ENCODE measurements around the gene ERFE. TPM values are rescaled to one million over a fixed set of nuclear protein-coding genes. Genes with fewer than 3 reads are reported as not detected.

Gene ERFE
- total RNA-seq, 2 donors from 2014 or later = 0.45 TPM; not detected in 1

DNA sequence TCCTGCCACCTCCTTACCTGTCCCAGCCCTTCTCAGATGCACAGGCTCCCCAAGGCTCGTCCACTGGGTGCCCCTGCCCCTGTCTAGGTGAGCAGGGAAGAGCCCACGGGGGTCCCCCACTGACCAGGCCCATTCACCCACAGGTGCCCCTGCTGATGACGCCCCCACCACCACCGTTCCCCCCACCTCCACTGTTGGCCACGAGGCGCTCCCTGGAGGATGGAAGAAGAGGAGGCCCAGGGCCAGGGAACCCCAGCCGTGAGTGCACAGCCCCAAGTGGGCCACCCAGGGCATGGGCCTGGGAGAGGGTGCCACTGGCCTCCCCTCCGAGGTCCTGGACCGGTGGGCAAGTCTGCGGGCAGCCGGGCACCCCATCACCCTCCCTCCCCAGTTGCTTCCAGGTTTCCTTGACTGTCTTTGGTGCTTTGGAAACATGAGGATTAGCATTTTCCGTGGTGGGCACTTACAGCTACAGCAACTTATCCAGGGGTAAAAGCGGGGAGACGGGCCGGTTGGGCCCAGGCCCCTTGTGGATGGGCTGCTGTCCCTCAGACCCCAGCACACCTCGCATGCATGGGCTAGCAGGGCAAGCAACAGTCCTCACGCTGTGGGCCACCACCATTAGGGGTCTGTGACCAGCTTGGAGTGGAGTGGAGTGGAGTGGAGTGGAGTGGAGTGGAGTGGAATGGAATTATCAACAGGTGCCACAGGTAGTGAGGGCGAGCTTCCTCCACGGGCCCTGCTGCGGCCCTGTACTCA, 33.5 kb upstream of the ERFE start:
- ATAC-seq = no peak
- DNase-seq = no peak

GRCh38 chr2:238126338-238126737, 32.4 kb upstream of the ERFE start:
- DNase-seq = no peak
- intact Hi-C loops (cut with DNase I, micrococcal nuclease) = no loop called here
- no peak for ATAC-seq

More for the DNA sequence above, 33.5 kb upstream of the ERFE start:
- intact Hi-C loops (cut with DNase I, micrococcal nuclease) = no loop called here

- no peak for DNase-seq
- no peak for ATAC-seq
- intact Hi-C loops (cut with DNase I, micrococcal nuclease) = no loop called here
These were observed 32.0 kb upstream of the ERFE start for GRCh38 chr2:238126775-238127164.

GRCh38 chr2:238127165-238128060, 31.4 kb upstream of the ERFE start:
- DNase-seq (no peak), ATAC-seq (peak; percentile 38)
- intact Hi-C loops (cut with DNase I, micrococcal nuclease) = no loop called here

GRCh38 chr2:238128061-238128440, 30.7 kb upstream of the ERFE start:
- ATAC-seq (no peak), DNase-seq (no peak)
- intact Hi-C loops (cut with DNase I, micrococcal nuclease) = no loop called here

DNA sequence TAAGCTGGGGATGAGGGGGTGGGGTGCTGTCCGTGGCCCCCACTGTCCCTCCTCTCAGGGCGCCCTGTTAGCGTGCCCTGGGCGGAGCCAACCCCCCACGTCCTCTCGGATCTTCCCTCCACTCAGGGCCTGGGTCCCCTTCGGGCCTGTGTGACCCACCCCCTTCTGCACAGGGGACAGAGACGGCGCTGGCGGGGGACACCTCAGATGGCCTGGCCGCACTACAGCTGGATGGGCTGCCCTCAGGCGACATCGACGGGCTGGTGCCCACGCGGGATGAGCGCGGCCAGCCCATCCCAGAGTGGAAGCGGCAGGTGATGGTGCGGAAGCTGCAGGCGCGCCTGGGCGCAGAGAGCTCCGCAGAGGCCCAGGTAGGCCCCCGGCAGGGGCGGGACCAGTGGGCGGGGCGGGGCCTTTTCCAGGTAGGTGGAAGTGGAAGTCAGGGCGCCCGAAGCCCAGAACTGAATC, 30.2 kb upstream of the ERFE start:
- intact Hi-C loops (cut with DNase I, micrococcal nuclease) = no loop called here
- ATAC-seq = no peak
- no peak for DNase-seq

- DNase-seq (no peak), ATAC-seq (no peak)
- intact Hi-C loops (cut with DNase I, micrococcal nuclease) = no loop called here
These were observed 29.4 kb upstream of the ERFE start for GRCh38 chr2:238129166-238130010.

GRCh38 chr2:238130111-238130695, 28.6 kb upstream of the ERFE start:
- intact Hi-C loops (cut with DNase I, micrococcal nuclease) = no loop called here
- DNase-seq (no peak), ATAC-seq (no peak)

DNA sequence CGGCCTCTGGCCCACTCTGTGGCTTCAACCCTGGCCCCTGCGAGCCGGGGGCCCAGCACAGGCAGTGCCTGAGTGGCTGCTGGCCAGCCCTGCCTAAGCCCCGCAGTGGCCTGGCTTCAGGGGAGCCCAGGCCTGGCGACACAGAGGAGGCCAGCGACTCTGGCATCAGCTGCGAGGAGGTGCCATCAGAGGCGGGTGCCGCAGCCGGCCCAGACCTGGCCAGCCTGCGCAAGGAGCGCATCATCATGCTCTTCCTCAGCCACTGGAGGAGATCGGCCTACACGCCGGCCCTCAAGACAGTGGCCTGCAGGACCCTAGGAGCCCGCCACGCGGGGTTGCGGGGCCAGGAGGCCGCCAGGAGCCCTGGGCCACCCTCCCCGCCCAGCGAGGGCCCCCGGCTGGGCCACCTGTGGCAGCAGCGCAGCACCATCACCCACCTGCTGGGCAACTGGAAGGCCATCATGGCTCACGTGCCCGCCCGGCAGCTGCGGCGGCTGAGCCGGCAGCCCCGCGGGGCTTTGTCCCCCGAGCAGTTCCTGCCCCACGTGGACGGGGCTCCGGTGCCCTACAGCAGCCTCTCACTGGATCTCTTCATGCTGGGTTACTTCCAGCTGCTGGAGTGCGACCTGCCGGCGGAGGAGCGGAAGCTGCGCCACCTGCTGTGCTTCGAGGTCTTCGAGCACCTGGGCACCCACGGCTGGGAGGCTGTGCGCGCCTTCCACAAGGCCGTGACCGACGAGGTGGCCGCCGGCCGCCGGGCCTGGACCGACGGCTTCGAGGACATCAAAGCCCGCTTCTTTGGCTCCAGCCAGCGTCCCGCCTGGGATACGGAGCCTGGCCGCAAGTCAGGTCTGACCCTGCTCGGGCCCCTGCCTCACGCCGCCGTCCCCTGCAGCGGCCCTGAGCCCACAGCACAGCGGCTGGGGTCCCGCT, 27.8 kb upstream of the ERFE start:
- intact Hi-C loops (cut with DNase I, micrococcal nuclease) = no loop called here
- ATAC-seq (no peak), DNase-seq (no peak)

GRCh38 chr2:238131761-238132462, 26.9 kb upstream of the ERFE start:
- DNase-seq (no peak), ATAC-seq (no peak)
- intact Hi-C loops (cut with DNase I, micrococcal nuclease) = no loop called here

DNA sequence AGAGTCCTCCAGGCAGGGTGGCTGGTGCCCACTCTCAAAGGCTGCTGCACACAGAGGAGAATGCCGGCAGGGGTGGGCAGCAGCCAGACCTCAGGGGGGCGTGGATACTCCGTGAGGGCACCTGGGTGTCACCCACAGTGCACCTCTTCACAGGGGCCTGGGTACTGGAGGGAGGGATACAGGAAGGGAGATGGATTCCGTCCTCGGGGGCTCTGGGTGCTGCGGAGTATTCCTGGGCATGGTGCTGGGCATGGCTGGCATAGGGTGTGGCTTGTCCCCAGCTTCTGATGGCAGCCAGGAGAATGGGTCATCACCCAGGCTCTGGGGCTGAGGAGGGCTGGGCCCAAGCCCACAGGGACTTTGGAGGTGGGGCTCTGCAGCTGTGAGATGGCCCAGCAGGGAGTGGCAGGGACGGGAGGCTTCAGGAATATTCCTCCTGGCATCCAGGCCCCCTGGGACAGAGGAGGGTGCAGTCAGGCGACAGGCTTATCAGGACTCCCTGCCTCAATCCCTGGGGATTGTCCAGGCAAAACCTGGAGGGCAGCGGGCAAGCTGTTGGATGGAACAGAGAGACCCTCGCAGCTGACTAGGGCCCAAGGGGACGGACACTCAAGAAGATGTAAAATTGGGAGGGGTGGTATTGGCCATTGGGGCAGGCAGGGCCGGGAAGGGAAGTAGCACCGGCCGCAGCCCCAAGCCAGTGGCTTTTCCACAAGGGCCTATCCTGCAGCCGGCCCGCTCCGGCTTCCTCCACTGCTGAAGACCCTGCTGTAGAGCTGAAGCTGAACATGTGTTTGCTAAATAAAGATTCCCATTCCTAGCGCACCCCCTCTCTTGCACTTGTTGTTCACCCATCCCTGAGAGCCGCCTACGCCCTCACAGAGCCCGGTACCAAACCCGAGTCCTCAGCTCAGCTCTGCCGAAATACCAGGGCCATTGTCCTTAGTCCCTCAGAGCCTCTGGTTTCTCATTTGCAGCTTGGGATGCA, 26.0 kb upstream of the ERFE start:
- DNase-seq = no peak
- no peak for ATAC-seq

GRCh38 chr2:238133499-238134392, 25.0 kb upstream of the ERFE start:
- intact Hi-C loops (cut with DNase I, micrococcal nuclease) = no loop called here
- DNase-seq (no peak), ATAC-seq (no peak)

More for the DNA sequence above, 26.0 kb upstream of the ERFE start:
- intact Hi-C loops (cut with DNase I, micrococcal nuclease) = no loop called here

DNA sequence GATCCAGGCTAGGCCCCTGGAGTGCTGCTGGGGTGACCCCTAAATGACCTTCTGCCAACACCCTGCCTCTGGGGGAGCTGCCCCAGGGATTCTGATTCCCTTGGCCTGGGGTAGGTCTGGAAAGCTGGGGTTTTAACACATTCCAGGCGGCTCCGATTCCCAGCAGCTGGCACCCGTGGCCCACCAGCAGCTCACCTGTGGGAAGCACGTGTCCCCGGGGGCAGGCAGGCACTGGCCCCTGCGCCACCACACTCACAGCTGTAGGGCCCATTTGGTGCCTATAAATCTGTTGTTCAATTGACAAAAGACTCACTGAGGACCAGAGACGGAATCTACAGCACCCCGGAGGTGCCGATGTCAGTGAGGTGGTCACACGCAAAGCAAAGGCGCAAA, 24.4 kb upstream of the ERFE start:
- intact Hi-C loops (cut with DNase I, micrococcal nuclease) = no loop called here
- DNase-seq (no peak), ATAC-seq (no peak)

GRCh38 chr2:238135601-238136150, 23.1 kb upstream of the ERFE start:
- no peak for DNase-seq
- intact Hi-C loops (cut with DNase I, micrococcal nuclease) = no loop called here
- ATAC-seq = no peak
